CD14-positive monocyte (primary cell): ENCODE measurements around the gene EXOC6B. TPM values are rescaled to one million over a fixed set of nuclear protein-coding genes. Genes with fewer than 3 reads are reported as not detected.
A peak's percentile ranks its signal among the peaks of the same experiment; 100 is the strongest.

ENCODE experiments used
- DNase-seq, 3 donors: peaks; one replicate each; pipeline ENCODE4 v3.0.0-alpha.2; 2011 to 2022
- H2AFZ ChIP-seq: 2 replicates; pipeline ENCODE4 v1.6.0; 2012; ENCODE audit warnings: mild to moderate bottlenecking, low read depth, low read length, inconsistent platforms; ENCODE audit not compliant: insufficient read depth, poor library complexity, severe bottlenecking
- H3K27ac ChIP-seq, 2 donors: 1 replicate in 1 of 2; 2 replicates in 1 of 2; pipeline ENCODE4 v1.5.1; 2012 to 2013; ENCODE audit warnings: low read length in 2 of 2, control low read depth in 1 of 2, inconsistent platforms in 1 of 2, low read depth in 1 of 2, mild to moderate bottlenecking in 1 of 2
- H3K27me3 ChIP-seq, 2 donors: one replicate each; pipeline versions ENCODE4 v1.6.0 to v1.6.1; 2011 to 2013; ENCODE audit warnings: low read length in 2 of 2; ENCODE audit not compliant: control insufficient read depth in 2 of 2, insufficient read depth in 2 of 2
- H3K36me3 ChIP-seq, 2 donors: replicated peaks in 1 of 2; 1 replicate in 1 of 2; 2 replicates in 1 of 2; pipeline versions ENCODE4 v1.5.1 to v1.6.1; 2012 to 2013; ENCODE audit warnings: low read length in 2 of 2, control low read depth in 1 of 2, inconsistent platforms in 1 of 2, mild to moderate bottlenecking in 1 of 2; ENCODE audit not compliant: insufficient read depth in 2 of 2, control insufficient read depth in 1 of 2
- H3K4me1 ChIP-seq, 2 donors: 1 replicate in 1 of 2; 2 replicates in 1 of 2; pipeline versions ENCODE4 v1.5.1 to v1.6.1; 2012 to 2013; ENCODE audit warnings: low read length in 2 of 2, control low read depth in 1 of 2, inconsistent platforms in 1 of 2, mild to moderate bottlenecking in 1 of 2, moderate library complexity in 1 of 2; ENCODE audit not compliant: insufficient read depth in 2 of 2, control insufficient read depth in 1 of 2
- H3K4me2 ChIP-seq: replicated peaks from 2 replicates; pipeline ENCODE3; 2012; ENCODE audit warnings: low read length, moderate library complexity, mild to moderate bottlenecking; ENCODE audit not compliant: poor library complexity, severe bottlenecking; ENCODE audit errors: extremely low read depth
- H3K4me3 ChIP-seq, 3 experiments: fragments of 200-600 bp in 1 of 3; sonication (generic) in 1 of 3; replicated peaks in 1 of 3; 1 replicate in 2 of 3; 2 replicates in 1 of 3; pipeline ENCODE4 v1.5.1; 2011 to 2013; ENCODE audit warnings: low read length in 3 of 3, mild to moderate bottlenecking in 3 of 3, control low read depth in 2 of 3, low read depth in 2 of 3, inconsistent platforms in 1 of 3, moderate library complexity in 1 of 3
- H3K79me2 ChIP-seq: 2 replicates; pipeline ENCODE4 v1.6.0; 2012; ENCODE audit warnings: mild to moderate bottlenecking, control low read depth, inconsistent platforms, low read length, moderate library complexity; ENCODE audit not compliant: insufficient read depth
- H3K9ac ChIP-seq: 2 replicates; pipeline ENCODE4 v1.6.0; 2017; ENCODE audit warnings: low read length, mild to moderate bottlenecking; ENCODE audit not compliant: insufficient read depth, poor library complexity, severe bottlenecking
- H3K9me3 ChIP-seq, 2 donors: replicated peaks in 1 of 2; 1 replicate in 1 of 2; 2 replicates in 1 of 2; pipeline versions ENCODE4 v1.5.1 to v1.6.1; 2012 to 2013; ENCODE audit warnings: low read length in 2 of 2, control low read depth in 1 of 2; ENCODE audit not compliant: control insufficient read depth in 1 of 2, insufficient read depth in 1 of 2
- H4K20me1 ChIP-seq: 2 replicates; pipeline ENCODE4 v1.6.0; 2012; ENCODE audit warnings: mild to moderate bottlenecking, low read length, control low read depth, moderate library complexity; ENCODE audit not compliant: insufficient read depth
- H3K27ac Mint-ChIP-seq, 7 donors: one replicate each; pipeline ENCODE4 v1.8.0; 2020; ENCODE audit warnings: mild to moderate bottlenecking in 7 of 7, mixed read lengths in 7 of 7, moderate library complexity in 6 of 7, inconsistent platforms in 2 of 7
- H3K27me3 Mint-ChIP-seq, 3 donors: one replicate each; pipeline ENCODE4 v1.8.0; 2021 to 2022; ENCODE audit warnings: low read depth in 3 of 3, mild to moderate bottlenecking in 3 of 3, mixed read lengths in 3 of 3, moderate library complexity in 3 of 3, inconsistent platforms in 1 of 3
- H3K36me3 Mint-ChIP-seq, 2 donors: one replicate each; pipeline ENCODE4 v1.8.0; 2020; ENCODE audit warnings: mixed read lengths in 2 of 2, inconsistent platforms in 1 of 2, mild to moderate bottlenecking in 1 of 2
- H3K4me1 Mint-ChIP-seq: one replicate; pipeline ENCODE4 v1.8.0; 2020; ENCODE audit warnings: mild to moderate bottlenecking, mixed read lengths
- H3K4me3 Mint-ChIP-seq, 2 donors: one replicate each; pipeline ENCODE4 v1.8.0; 2020; ENCODE audit warnings: mild to moderate bottlenecking in 2 of 2, mixed read lengths in 2 of 2, moderate library complexity in 1 of 2
- H3K9me3 Mint-ChIP-seq, 7 donors: one replicate each; pipeline ENCODE4 v1.8.0; 2020 to 2022; ENCODE audit warnings: mixed read lengths in 7 of 7, mild to moderate bottlenecking in 6 of 7, moderate library complexity in 6 of 7, inconsistent platforms in 2 of 7
- CTCF ChIP-seq: fragments of 200-600 bp; IDR thresholded peaks from one replicate; pipeline ENCODE4 v1.8.0; 2022; ENCODE audit warnings: antibody characterized with exemption, mild to moderate bottlenecking
- whole genome bisulfite sequencing: methylation state at CpG from one replicate; pipeline ENCODE4 v1.1.5; 2013; ENCODE audit warnings: missing lambda C conversion rate; ENCODE audit not compliant: insufficient coverage; 5-methylcytosine and 5-hydroxymethylcytosine counted together
- intact Hi-C, 2 donors: fragments of 100-400 bp; cut with micrococcal nuclease; formaldehyde crosslinking; loops; one replicate each; pipeline versions ENCODE4 v1.15.0 to v1.15.1; 2023
- polyA plus RNA-seq, 3 donors: library from polyadenylated mRNA; depleted of rRNA in 1 of 3; unstranded in 2 of 3; stranded (reverse) in 1 of 3; fragments of 300-500 nt in 2 of 3; fragments of >200 nt in 1 of 3; fragmentation: Illumina TruSeq in 2 of 3; gene quantifications; 1 replicate in 2 of 3; 2 replicates in 1 of 3; pipeline ENCODE4 v1.2.3, GENCODE V29; 2012 to 2021

EXOC6B gene
- polyA plus RNA-seq, 3 donors = 1.8 to 2.8 (median 2.1) TPM

- Histone ChIP-seq H3K79me2 (no peaks in the 10 kb centered on the region), H3K4me2 (no peak overlapping the region), H3K9me3 (no peaks in the 10 kb centered on the region), H3K4me3 (no peak overlapping the region), H3K27me3 (no peaks in the 10 kb centered on the region), H3K4me1 (no peaks in the 10 kb centered on the region), H4K20me1 (no peaks in the 10 kb centered on the region), H2AFZ (no peak overlapping the region), H3K27ac (no peak overlapping the region), H3K36me3 (no peaks in the 10 kb centered on the region), H3K9ac (no peak overlapping the region)
- no peak overlapping the region for H3K4me3 Mint-ChIP-seq
- intact Hi-C loops = no loop called here
- peaks cover 0 to 4% (median 2%) of the 10 kb centered on the region in 7 donors for H3K9me3 Mint-ChIP-seq
- H3K36me3 Mint-ChIP-seq = no peaks in the 10 kb centered on the region
- H3K27ac Mint-ChIP-seq = no peak overlapping the region
- DNase-seq = no peak
- no peak for TF ChIP-seq CTCF
- WGBS = no CpG with 5 or more reads among the region's 1 CpG
- H3K27me3 Mint-ChIP-seq = peaks cover 0 to 3% (median 2%) of the 10 kb centered on the region in 3 donors
- H3K4me1 Mint-ChIP-seq = no peaks in the 10 kb centered on the region
These were observed 242.5 kb downstream of the EXOC6B start for GRCh38 chr2:72583376-72583775.

- peaks cover 0 to 3% (median 2%) of the 10 kb centered on the region in 3 donors for H3K27me3 Mint-ChIP-seq
- no peak overlapping the region for H3K4me3 Mint-ChIP-seq
- H2AFZ ChIP-seq = no peak overlapping the region
- no peak overlapping the region for H3K4me2 ChIP-seq
- WGBS = 88% methylated on average over 3 of the region's 5 CpGs
- H3K27ac Mint-ChIP-seq = peak overlapping the region in 2 of 7 donors; percentile 37 to 38
- intact Hi-C loops = no loop called here
- no peaks in the 10 kb centered on the region for H3K36me3 Mint-ChIP-seq
- no peak overlapping the region for H3K4me3 ChIP-seq
- no peaks in the 10 kb centered on the region for H3K4me1 ChIP-seq
- no peaks in the 10 kb centered on the region for H3K9me3 ChIP-seq
- no peaks in the 10 kb centered on the region for H3K27me3 ChIP-seq
- DNase-seq = no peak
- H3K79me2 ChIP-seq = no peaks in the 10 kb centered on the region
- no peaks in the 10 kb centered on the region for H4K20me1 ChIP-seq
- no peak overlapping the region for H3K9ac ChIP-seq
- no peak overlapping the region for H3K27ac ChIP-seq
- H3K9me3 Mint-ChIP-seq = peaks cover 0 to 4% (median 2%) of the 10 kb centered on the region in 7 donors
- no peaks in the 10 kb centered on the region for H3K4me1 Mint-ChIP-seq
- H3K36me3 ChIP-seq = no peaks in the 10 kb centered on the region
- TF ChIP-seq CTCF = no peak
These were observed 244.2 kb downstream of the EXOC6B start for GRCh38 chr2:72581560-72582181.
